UCSD-AML1 (cell line): ENCODE measurements around the gene LPAR6.

Experiments used
- DNase-seq: peaks from one replicate; lab custom pipeline; 2025; ENCODE audit not compliant: unreplicated experiment; lab: John Stamatoyannopoulos, UW

The LPAR6 gene

DNA sequence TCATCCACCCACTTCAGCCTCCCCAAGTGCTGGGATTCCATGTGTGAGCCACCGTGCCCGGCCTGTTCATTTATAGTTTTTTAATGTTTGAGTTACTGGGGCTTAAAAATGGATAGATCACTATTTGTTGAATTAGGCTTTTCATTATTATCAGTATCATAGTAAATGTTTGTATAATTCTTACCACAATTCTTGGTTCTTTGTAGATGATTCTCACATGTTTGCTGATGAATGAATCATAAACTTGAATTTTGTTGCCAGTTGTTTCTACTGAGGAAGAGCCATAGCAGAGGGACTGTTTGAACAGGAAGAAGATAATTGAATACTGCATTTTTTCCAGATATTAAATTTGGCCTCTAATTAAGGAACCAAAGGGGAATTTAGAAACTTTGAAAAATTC is 2.6 kb upstream of the LPAR6 start:
- no peak for DNase-seq

DNA sequence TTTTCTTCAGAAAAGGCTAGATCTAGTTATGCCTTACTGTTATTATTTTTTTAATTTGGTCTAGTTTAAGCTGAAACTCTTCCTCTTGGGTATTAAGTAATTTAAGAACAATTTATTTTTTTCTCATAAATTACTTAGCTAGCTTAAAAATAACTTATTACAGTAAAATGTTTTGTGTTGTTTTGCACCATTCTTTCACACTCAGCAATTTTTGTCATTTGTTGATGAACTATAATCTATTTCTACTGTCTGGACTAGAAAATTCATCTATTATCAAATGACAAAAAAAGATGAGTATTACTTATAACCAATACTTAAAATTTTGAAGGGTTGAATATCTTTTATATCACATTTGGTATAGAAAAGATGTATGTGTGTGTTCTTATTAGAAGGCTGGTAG is 1.6 kb upstream of the LPAR6 start:
- no peak for DNase-seq

DNA sequence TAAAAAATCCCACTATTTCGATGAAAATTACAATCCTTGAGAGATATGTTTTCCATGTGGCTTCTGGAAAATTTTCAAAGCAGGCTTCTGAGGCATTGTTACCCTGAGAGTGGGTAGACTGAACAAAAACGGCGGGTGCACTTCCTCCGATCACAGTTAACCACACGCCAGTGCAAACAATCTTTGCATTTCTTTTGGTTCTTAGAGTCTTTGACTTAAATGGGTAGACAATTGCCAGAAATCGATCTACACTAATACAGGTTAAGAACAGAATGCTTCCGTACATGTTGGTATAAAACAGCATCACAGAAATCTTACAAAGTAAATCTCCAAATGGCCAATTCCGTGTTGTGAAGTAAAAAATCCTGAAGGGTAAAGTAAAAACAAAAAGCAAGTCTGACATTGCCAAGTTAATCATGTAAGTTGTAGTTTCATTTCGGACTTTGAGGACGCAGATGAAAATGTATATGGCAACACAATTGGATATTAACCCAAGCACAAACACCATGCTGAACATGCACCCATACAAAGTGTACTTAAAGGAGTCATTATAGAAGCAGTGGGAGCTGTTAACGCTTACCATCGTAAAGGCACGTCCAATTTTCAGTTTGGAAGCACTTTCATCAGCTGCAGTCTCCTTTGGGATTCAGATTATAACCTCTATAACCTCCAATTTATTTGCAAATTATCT is 927 bp downstream of the LPAR6 start:
- DNase-seq = no peak

DNA sequence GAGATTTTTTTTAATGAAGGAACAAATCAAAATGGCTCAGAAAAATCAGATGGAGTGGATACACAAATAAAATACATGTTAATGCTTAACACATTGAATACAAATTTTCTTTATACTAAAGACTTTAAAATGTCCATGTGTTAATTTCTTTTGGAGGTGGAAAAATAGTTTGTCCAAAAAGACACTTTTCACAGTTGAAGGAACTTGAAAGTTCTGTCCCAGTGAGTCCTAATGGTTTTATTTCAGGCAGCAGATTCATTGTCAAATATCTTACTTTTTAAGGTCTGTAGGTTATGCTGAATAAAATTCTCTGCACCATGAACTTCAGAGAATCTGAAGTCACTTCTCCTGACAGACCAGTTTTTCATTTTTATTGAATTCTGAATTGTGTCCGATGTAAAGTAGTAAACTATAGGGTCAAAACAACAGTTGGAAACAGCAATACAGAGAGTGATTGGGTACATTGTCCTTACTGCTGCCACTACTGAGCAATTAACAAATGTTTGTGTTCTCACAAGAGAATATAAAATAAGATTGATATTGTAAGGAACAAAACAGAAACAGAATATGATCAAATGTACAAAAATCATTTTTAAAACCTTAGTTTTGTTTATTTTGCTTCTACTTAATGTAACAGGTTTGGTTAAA is 1.6 kb downstream of the LPAR6 start:
- DNase-seq = no peak

DNA sequence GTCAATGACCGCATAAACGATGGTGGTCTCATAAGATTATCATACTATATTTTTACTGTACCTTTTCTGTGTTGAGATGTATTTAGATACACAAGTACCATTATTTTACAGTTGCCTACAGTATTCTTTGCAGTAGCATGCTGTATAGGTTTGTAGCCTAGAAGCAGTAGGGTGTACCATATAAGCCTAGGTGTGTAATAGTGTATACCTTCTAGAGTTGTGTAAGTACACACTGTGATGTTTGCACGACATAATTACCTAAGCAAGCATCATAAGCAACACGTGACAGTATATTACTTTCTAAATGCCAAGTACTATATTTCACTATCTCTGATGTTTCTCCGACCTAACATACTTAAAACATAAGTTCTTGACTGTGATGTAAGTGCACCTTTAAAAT is 2.7 kb downstream of the LPAR6 start:
- DNase-seq = no peak

DNA sequence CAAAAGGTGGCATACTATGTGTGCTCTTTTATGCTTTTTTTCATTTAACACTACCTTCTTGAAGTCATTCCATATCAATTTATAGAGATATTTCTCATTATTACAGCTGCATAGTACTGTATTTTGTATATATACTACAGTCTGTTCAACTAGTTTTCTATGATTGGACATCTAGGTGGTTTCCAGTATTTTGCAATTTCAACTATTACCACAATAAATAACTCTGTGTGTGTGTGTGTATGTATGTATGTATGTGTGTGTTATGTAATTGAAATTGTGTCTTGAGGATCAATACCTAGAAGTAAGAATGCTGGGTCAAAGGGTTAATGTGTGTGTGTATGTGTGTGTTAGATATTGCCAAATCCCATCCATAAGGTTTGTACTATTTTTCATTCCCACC is 7.0 kb downstream of the LPAR6 start:
- DNase-seq = no peak

DNA sequence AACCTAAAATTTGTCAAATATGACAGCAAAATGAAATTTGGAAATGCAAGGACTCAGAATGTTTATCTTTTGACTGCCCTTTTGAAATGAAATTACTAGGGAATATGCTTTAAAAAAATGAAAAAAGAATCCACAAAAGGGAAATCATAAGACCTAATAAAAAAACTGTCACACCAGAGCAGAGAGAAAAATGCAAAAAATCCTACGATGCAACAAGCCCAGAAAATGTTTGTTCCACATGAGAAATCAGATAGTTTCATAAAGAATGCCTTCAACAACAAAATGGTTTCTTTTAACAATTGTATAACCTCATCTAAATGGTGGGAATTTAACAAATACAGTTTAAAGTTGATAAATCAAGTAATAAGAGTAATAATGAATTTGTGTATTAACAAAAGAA is 8.0 kb downstream of the LPAR6 start:
- DNase-seq = no peak

DNA sequence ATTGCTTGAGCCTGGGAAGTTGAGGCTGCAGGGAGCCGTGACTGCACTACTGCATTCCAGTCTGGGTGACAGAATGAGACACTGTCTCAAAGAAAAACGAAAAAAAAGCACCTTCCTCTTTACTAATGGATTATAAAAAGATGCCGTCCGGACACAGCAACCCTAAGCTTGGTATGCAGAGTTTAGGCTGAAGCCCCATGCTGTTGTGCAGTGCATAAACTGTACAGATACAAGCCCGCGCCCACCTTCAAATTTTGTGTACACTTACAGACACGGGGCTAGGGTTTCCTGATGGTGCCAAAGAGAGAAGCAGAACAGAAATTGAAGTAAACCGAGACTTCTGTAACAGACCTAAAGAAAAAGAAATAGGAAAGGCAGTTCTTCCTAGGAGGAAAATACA is 9.0 kb downstream of the LPAR6 start:
- no peak for DNase-seq

DNA sequence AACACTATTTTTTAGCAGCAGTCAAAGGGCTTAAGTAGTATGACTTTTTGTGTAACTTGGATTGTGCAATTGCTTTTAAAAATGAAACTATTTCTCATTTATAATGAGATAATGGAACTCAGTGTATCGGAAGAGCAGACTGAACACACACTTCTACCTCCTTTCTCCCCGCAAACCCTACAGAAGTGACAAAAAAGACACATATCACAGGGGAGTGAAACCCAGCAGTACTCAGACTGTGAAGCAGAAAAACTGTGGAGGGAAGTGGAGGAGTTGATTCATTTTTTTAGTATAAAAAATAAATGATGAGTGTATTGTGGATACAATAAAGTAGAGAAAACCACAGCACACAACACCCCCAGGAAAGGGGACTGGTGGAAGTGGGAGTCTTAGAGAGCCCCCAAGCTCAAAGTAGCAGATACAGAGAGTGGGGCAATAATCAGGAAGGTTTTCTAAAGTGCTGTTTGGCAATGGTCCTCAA is 9.7 kb downstream of the LPAR6 start:
- DNase-seq = no peak

DNA sequence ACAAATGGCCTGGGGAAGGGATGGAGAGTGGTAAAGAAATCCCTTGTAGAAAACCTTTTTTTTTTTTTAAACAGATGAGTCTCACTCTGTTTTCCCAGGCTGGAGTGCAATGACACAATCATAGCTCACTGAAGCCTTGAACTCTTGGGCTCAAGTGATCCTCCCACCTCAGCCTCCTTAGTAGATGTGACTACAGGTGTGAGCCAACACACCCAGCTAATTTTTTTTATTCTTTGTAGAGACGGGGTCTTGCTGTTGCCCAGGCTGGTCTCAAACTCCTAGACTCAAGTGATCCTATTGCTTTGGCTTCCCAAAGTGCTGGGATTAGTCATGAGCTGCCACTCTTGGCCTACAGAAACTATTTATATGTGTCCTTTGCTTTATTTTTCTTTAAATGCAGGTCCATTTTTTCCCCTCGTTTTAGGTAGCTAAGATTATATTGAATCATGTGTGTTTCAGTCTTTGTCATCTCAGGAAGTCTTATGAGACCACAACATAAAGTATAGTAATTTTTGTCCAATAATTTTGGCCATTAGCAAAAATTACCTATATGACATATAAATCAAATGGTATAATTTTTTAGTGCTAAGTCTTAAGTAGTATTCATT is 10.5 kb downstream of the LPAR6 start:
- DNase-seq = no peak

DNA sequence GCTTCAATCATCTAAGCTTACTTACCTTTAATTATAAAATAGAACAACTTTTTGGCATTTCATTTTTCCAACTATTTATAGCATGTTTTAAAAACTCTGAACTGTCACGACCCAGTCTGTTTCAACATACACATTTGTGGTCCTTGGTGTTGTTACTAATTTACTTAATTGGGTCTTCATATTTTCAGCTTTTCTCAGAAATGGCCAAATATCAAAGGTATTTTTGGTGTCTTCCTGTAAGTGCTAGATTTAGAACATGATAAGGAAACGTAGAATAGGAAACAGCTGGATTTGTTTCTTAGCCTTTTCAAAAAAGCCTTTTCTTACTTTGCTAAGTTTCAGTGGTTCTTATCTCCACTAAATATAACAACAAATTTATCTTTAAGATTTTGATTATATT is 11.4 kb downstream of the LPAR6 start:
- no peak for DNase-seq

DNA sequence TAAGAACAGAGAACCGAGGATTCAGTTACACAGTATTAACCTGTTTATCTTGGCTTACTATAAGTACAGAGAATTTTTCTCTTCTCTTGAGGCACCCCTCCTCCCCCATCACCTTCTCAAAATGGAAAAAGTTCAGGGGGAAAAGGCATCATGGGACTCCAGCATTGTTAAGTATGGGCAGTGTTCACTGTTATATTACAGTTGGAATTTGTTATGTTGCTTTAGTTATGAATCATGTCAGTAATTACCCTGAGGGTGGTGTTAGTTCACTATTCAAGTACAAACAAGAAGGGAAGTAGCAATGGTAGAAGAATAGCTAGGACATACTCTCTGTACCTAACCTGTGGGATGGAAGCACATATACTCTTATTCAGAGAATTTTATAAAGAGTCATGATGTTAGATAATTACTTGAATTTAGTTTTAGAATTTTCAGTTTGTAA is 12.0 kb downstream of the LPAR6 start:
- no peak for DNase-seq

DNA sequence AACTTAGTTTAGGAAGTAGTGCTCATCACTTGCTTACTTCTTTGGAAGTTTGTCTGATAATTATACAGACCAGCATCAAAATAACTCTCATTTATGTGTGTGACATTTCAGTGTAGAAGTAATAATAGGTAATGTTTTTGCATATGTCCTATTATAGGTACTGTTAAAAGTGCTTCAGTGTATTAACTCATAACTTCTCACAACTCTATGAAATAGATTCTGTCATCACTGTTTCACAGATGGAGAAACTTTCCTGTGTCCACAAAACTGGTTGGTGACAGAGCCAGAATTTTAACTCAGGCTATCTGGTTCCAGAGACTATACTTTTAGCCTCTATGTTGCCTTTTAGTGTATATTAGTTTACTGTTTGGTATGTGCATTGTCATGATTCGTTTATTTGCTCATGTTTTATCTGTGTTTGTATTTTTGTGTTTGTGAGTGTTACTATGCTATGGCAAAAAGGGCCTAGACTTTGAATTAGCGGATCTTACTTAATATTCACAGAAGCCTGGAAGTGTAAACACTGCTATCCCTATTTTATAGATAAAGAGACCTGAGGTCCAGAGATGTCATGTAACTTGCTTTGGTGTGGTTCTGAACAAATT is 12.7 kb downstream of the LPAR6 start:
- no peak for DNase-seq

DNA sequence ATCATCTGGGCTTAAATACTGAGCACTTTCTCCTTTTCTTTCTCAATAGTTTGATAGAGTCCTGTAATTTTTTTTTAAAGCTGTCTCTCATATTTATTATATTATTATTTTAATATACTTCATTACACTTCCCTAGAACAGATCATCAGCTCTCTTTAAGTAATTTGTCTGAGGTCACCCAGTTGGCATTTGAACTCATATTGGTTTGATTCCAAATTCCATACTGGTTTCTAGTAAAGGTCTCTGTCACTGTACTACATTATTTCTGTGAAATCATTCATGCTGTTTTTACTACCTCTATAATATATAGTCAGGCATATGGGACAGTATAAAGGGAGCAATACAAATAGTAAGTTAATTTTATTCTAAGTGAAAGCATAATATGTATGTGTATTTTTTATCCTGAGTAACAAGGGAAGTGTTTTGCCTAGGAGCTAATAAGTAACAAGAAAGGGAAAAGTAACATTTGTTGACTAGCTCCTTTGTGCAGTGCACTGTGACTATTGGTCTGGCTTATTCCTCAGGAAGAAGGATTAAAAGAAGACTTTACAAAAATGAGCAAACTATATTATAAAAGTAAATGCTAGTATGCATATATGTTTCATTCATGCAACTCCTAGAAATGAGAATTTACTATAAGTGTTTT is 14.3 kb downstream of the LPAR6 start:
- DNase-seq = no peak

DNA sequence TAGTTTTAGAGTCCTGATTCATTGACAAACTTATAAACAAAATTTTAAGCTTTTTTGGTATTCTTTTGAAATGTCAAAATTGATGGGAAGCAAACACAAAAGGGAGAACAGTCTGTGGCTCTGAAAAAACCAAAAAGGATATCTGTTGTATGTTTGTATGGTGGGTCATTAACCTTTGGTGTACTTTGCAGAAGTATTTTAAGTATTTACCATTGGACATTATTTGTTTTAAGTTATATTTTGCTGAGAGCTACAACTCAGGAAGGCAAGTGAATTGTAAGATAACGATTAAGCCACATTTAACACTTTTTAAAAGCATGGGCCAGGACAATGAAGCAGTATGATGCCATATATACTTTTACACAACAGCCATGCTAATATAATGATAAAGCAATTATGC is 15.2 kb downstream of the LPAR6 start:
- DNase-seq = no peak

DNA sequence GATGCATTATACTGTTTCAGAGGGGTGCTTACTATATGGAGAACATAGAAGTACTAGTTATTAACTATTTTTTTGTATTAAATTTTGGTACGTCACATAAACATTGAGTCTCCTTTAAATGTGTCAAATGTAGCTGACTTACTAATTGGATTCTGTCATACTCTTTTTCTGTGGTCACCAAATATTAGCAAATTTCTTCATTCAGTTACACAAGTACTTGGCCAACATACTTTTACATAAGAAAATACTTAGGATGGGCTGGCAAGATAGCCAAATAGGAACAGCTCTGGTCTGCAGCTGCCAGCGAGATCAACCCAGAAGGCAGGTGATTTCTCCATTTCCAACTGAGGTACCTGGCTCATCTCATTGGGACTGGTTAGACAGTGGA is 19.2 kb downstream of the LPAR6 start:
- DNase-seq = no peak

DNA sequence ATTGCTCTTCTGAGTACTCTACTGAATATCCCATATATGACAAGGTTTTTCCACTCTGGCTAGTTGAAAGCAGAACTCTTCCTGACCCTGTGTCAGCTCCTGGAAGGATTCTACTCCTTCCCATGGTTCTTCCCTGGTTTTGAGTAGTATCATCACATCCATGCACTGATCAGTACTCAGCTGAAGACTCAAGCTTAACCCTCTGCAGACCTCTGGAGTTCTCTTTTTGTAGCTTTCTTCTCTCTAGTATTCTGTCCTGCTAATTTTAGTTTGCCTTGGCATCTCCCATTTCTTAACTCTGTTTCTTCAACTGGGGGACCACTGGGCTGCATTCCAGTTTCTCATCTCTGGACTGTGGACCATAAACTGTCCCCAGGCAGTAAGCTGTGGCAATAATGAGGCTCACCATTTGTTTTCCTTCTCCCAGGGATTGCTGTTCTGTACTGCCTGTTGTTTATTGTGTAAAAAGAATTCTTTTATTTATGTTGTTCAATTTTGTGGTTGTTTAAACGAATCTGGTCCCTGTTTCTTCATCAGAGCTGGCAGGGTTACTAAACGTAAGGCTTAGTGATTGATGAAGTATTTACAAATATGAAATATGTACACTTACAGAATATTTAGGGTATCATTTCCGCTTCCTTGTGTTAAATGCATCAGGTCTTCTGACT is 19.7 kb downstream of the LPAR6 start:
- DNase-seq = no peak

DNA sequence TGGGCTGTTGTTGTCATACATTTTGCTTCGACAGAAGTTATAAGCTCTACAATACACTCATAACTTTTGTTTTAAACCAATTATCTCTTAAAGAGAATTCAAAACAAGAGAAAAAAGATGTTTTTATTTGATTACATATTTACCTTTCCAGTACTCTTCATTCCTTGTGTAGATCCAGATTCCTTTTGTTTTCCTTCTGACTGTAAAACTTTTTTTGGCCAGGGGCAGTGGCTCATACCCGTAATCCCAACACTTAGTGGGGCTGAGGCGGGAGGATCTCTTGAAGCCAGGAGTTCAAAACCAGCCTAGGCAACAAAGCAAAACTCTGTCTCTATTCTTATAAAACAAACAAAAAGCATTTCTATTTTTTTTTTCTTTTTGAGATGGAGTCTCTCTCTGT is 21.7 kb downstream of the LPAR6 start:
- DNase-seq = no peak

DNA sequence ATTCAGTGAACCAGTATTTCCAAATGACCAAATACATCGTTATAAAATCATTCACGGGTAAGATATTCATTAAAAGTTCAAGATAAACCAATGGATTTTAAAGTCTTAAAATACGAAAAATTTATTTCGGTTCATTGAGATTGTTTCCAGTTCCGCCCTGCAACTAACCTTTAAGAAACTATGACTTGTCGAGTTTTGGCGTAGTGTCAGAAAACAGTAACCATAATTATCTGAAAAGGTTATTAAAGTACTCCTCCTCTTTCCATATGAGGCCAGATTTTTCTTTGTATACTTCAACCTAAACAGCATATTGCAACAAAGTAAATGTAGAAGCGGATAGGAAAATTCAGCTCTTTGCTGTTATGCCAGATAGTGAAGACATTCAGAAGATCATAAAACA is 26.1 kb downstream of the LPAR6 start:
- DNase-seq = no peak

DNA sequence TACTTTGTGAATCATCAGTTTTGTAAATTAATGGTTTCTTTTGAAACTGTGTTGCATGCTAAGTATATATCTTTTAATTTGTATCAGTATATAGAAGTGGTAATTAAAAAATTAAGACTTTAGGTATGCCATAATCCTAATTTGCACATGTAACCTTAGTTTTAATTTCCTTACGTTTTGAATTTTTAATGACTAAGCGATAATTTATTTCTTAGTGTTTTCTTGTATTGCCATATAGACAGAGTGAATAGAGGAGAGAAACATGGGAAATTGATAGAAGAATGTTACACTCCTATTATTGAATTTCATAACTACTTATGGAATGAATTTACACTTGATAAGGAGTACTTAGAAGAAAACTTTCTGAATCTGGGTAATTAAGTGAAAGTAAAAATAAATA is 29.5 kb downstream of the LPAR6 start:
- no peak for DNase-seq

DNA sequence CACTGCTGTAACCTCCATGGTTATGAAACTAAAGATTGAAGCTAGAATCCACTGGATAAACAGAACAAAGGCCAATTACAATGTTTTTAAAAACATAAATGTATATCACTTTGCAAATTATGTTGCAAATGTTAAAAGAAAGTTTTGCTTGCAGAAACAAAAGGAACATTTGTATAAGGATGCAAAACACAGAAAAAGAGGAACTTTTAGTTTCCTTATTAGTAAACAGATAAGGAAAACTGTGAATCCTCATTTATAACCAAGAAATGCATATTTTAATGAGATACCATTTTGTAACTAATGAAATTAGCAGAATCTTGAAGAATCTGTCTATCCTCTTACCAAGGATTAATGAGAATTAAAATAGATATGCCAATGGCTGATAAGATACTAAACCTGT is 32.3 kb downstream of the LPAR6 start:
- no peak for DNase-seq
